CD4-positive, alpha-beta T cell (primary cell): ENCODE results near the gene TRAFD1. TPM values are rescaled to one million over a fixed set of nuclear protein-coding genes. Genes with fewer than 3 reads are reported as not detected.

Experiments
- ATAC-seq: fragments of 200-7000 bp; cut with Tn5 transposase; one replicate; pipeline ENCODE4 v1.10.0; 2022; ENCODE audit warnings: mild to moderate bottlenecking; ENCODE audit not compliant: poor library complexity
- CTCF ChIA-PET: fragments of 350-600 bp; sonication (Branson Sonifier 250); formaldehyde crosslinking; loops from one replicate; lab custom pipeline; 2021; ENCODE audit warnings: antibody characterized with exemption, inconsistent platforms; lab: Charles Lee
- POLR2A ChIA-PET: fragments of 350-600 bp; sonication (Branson Sonifier 250); formaldehyde crosslinking; loops from one replicate; lab custom pipeline; 2021; ENCODE audit warnings: antibody characterized with exemption, inconsistent platforms; lab: Charles Lee
- DNase-seq, 14 experiments: peaks; one replicate each; pipeline ENCODE4 v3.0.0-alpha.2; 2013 to 2020; ENCODE audit warnings: mixed read lengths in 2 of 14
- H3K27ac ChIP-seq, 2 donors: one replicate each; pipeline versions ENCODE4 v1.5.1 to v1.7.0; 2013; ENCODE audit warnings: low read length in 2 of 2, low read depth in 1 of 2, mild to moderate bottlenecking in 1 of 2
- H3K27me3 ChIP-seq, 2 experiments: 1 replicate in 1 of 2; 2 replicates in 1 of 2; pipeline versions ENCODE4 v1.6.1 to v1.7.0; 2013; ENCODE audit warnings: low read length in 2 of 2, control low read depth in 1 of 2, mild to moderate bottlenecking in 1 of 2, moderate library complexity in 1 of 2; ENCODE audit not compliant: insufficient read depth in 2 of 2, control insufficient read depth in 1 of 2
- H3K36me3 ChIP-seq: one replicate; pipeline ENCODE4 v1.6.1; 2013; ENCODE audit warnings: low read length, control low read depth; ENCODE audit not compliant: insufficient read depth
- H3K4me1 ChIP-seq: one replicate; pipeline ENCODE4 v1.6.1; 2013; ENCODE audit warnings: low read length, control low read depth; ENCODE audit not compliant: insufficient read depth
- H3K4me3 ChIP-seq: one replicate; pipeline ENCODE4 v1.5.1; 2013; ENCODE audit warnings: mild to moderate bottlenecking, low read length, moderate library complexity
- H3K9me3 ChIP-seq, 2 experiments: 1 replicate in 1 of 2; 2 replicates in 1 of 2; pipeline versions ENCODE4 v1.6.1 to v1.7.0; 2013; ENCODE audit warnings: low read length in 2 of 2, mild to moderate bottlenecking in 2 of 2, control low read depth in 1 of 2, moderate library complexity in 1 of 2; ENCODE audit not compliant: control insufficient read depth in 1 of 2, insufficient read depth in 1 of 2
- H3K27ac Mint-ChIP-seq: one replicate; pipeline ENCODE4 v1.8.0; 2020; ENCODE audit warnings: mixed read lengths
- H3K27me3 Mint-ChIP-seq: one replicate; pipeline ENCODE4 v1.8.0; 2021; ENCODE audit warnings: mixed read lengths
- H3K36me3 Mint-ChIP-seq: one replicate; pipeline ENCODE4 v1.8.0; 2021; ENCODE audit warnings: low read depth, mixed read lengths
- H3K4me1 Mint-ChIP-seq: one replicate; pipeline ENCODE4 v1.8.0; 2021; ENCODE audit warnings: low read depth, mixed read lengths
- H3K4me3 Mint-ChIP-seq: one replicate; pipeline ENCODE4 v1.8.0; 2020; ENCODE audit warnings: mild to moderate bottlenecking, mixed read lengths
- H3K9me3 Mint-ChIP-seq: one replicate; pipeline ENCODE4 v1.8.0; 2020; ENCODE audit warnings: mixed read lengths
- intact Hi-C, 2 experiments: fragments of 100-400 bp; cut with DNase I in 1 of 2; cut with micrococcal nuclease in 1 of 2; formaldehyde crosslinking; loops; one replicate each; pipeline versions ENCODE4 v1.15.1 to v1.9.0; 2023 to 2025; cut with DNase I, micrococcal nuclease
- total RNA-seq, 174 experiments: library from RNA in 2 of 174; stranded (reverse) in 2 of 174; gene quantifications; one replicate each; pipeline ENCODE4 v1.2.3 and lab custom pipeline; 2021 to 2026
- TF ChIP-seq, protein P1 (sequence below): fragments of 200-600 bp; IDR thresholded peaks from one replicate; pipeline ENCODE4 v1.8.0; 2022; ENCODE audit warnings: antibody characterized with exemption, mild to moderate bottlenecking

TRAFD1 gene
- total RNA-seq, 2 experiments from 2014 or later: 19.6 to 20.4 TPM

DNA sequence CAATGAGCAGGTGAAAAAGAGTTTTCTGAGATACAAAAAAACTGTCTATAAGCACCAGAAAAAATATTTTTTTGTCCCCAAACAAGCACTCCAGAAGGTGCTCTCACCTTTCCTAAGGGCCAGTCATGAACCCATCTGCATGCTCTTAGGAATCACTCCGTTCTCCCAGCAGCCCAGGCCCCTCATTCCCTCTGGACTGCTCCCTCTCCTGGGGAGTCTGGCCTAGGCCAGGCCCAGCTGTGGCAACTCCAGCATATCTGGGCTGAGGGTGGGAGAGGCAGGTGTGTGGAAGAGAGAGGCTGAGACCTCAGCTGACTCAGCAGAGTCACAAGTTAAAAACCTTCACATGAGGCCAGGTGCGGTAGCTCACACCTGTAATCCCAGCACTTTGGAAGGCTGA lies 54.6 kb downstream of the TRAFD1 start:
- Mint-ChIP-seq H3K4me1 (no peaks in the 10 kb centered on the region), H3K36me3 (peaks cover 65% of the 10 kb centered on the region), H3K4me3 (no peak overlapping the region), H3K9me3 (no peaks in the 10 kb centered on the region), H3K27me3 (no peaks in the 10 kb centered on the region), H3K27ac (no peak overlapping the region)
- Histone ChIP-seq H3K27ac (no peak overlapping the region), H3K4me1 (no peaks in the 10 kb centered on the region), H3K36me3 (peaks cover 51% of the 10 kb centered on the region), H3K4me3 (no peak overlapping the region), H3K27me3 (no peaks in the 10 kb centered on the region), H3K9me3 (no peaks in the 10 kb centered on the region)
- ChIA-PET POLR2A (no interaction called here), CTCF (no interaction called here)
- TF ChIP-seq, protein P1, sequence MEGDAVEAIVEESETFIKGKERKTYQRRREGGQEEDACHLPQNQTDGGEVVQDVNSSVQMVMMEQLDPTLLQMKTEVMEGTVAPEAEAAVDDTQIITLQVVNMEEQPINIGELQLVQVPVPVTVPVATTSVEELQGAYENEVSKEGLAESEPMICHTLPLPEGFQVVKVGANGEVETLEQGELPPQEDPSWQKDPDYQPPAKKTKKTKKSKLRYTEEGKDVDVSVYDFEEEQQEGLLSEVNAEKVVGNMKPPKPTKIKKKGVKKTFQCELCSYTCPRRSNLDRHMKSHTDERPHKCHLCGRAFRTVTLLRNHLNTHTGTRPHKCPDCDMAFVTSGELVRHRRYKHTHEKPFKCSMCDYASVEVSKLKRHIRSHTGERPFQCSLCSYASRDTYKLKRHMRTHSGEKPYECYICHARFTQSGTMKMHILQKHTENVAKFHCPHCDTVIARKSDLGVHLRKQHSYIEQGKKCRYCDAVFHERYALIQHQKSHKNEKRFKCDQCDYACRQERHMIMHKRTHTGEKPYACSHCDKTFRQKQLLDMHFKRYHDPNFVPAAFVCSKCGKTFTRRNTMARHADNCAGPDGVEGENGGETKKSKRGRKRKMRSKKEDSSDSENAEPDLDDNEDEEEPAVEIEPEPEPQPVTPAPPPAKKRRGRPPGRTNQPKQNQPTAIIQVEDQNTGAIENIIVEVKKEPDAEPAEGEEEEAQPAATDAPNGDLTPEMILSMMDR: no peak
- peak in 1 of 14 experiments; percentile 7 for DNase-seq
- no peak for ATAC-seq
- intact Hi-C loops: no loop called here

DNA sequence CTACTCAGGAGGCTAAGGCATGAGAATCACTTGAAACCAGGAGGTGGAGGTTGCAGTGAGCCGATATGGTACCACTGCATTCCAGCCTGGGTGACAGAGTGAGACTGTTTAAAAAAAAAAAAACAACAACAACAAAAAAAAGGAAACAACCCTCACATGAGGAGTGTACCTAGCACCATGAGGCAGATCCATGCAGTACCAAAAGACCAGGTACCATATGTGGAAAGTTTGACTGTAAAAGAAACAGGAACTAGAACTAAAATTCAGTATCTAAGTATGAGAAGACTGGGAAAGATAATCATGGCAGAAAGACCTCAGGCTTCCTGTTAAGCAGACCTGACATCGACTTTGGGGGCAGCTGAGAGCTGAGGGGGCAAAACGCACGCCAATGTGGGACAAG lies 55.1 kb downstream of the TRAFD1 start:
- no peak overlapping the region for H3K27ac ChIP-seq
- H3K9me3 ChIP-seq: no peaks in the 10 kb centered on the region
- H3K36me3 ChIP-seq: peaks cover 51% of the 10 kb centered on the region
- TF ChIP-seq, protein P1: no peak
- intact Hi-C loops: no loop called here
- H3K4me1 ChIP-seq: no peaks in the 10 kb centered on the region
- H3K27me3 ChIP-seq: no peaks in the 10 kb centered on the region
- DNase-seq (no peak), ATAC-seq (no peak)
- Mint-ChIP-seq H3K27me3 (no peaks in the 10 kb centered on the region), H3K4me1 (no peaks in the 10 kb centered on the region), H3K4me3 (no peak overlapping the region), H3K36me3 (peaks cover 65% of the 10 kb centered on the region), H3K9me3 (no peaks in the 10 kb centered on the region), H3K27ac (no peak overlapping the region)
- CTCF ChIA-PET: no interaction called here
- POLR2A ChIA-PET: no interaction called here
- H3K4me3 ChIP-seq: no peak overlapping the region

DNA sequence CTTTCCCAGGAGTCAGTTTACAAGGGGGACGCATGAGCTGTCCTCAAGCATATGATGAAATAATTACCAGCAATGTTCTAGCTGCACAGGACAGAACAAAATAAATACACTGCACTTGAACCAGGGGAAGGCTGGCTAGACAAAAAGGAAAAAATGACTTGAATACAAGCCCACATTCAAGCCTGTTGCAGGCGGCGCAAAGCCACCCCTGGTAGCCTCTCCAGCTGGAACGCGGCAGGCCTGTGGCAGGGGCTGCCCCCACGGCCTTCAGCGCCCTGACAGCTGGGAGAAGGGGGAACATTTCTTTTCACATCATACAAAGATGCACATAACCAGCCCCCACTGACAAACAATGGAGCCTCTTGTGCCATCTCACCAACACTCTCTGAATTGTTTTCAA lies 57.1 kb downstream of the TRAFD1 start:
- Mint-ChIP-seq H3K27me3 (no peaks in the 10 kb centered on the region), H3K36me3 (peaks cover 55% of the 10 kb centered on the region), H3K4me3 (no peak overlapping the region), H3K9me3 (no peaks in the 10 kb centered on the region), H3K27ac (no peak overlapping the region), H3K4me1 (no peaks in the 10 kb centered on the region)
- Histone ChIP-seq H3K27me3 (no peaks in the 10 kb centered on the region), H3K27ac (no peak overlapping the region), H3K9me3 (no peaks in the 10 kb centered on the region), H3K4me1 (no peaks in the 10 kb centered on the region), H3K36me3 (peaks cover 42% of the 10 kb centered on the region), H3K4me3 (no peak overlapping the region)
- DNase-seq: no peak
- intact Hi-C loops: no loop called here
- CTCF ChIA-PET: no interaction called here
- POLR2A ChIA-PET: no interaction called here
- TF ChIP-seq, protein P1: no peak
- ATAC-seq: no peak
